Measurements from ENCODE around the gene FHOD1.

Gene FHOD1

DNA sequence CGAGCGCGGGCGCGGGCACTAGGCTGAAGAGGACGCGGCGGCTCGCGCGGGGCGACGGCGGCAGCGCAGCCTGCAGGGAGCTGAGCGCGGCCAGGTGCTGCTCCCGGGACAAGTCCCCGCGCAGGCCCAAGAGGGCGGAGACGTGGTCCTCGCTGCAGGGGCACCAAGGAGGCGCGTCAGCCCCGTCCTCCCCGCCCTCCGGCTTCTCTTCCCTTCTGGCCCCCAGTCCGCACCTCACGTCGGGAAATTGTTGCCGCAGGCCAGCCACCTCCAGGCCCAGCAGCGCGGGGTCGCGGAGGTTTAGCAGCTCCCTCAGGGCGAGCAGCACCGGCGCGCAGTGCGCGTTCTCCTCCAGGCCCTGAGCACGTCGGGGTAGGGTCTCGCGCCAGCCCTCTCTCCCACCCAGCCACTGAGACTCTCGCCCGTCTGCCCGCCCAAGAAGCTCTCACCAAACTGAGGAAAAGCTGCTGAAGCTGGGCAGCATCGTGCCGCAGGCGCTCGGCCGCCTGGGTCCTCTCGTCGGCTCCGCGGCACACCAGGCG is 62.8 kb downstream of the FHOD1 start:
- DNase-seq (ENCODE audit: extremely low spot score): no peak
- TF ChIP-seq, protein P1, sequence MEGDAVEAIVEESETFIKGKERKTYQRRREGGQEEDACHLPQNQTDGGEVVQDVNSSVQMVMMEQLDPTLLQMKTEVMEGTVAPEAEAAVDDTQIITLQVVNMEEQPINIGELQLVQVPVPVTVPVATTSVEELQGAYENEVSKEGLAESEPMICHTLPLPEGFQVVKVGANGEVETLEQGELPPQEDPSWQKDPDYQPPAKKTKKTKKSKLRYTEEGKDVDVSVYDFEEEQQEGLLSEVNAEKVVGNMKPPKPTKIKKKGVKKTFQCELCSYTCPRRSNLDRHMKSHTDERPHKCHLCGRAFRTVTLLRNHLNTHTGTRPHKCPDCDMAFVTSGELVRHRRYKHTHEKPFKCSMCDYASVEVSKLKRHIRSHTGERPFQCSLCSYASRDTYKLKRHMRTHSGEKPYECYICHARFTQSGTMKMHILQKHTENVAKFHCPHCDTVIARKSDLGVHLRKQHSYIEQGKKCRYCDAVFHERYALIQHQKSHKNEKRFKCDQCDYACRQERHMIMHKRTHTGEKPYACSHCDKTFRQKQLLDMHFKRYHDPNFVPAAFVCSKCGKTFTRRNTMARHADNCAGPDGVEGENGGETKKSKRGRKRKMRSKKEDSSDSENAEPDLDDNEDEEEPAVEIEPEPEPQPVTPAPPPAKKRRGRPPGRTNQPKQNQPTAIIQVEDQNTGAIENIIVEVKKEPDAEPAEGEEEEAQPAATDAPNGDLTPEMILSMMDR (IDR thresholded peaks at IDR 0.05; ENCODE audit: control extremely low read depth, extremely low read depth, low read depth, missing control alignments): no peak
- CTCF ChIA-PET: interaction anchor here (0.8 to 4.3 kb wide), 39 partner anchors 10 to 362 kb away, joined by 3 to 45 read pairs (median 5); partner anchors contain the start of genes B3GNT9, FHOD1, HSF4 and NOL3
- POLR2A ChIA-PET: no interaction called here

- POLR2A ChIA-PET: no interaction called here
- CTCF ChIA-PET: interaction anchor here (1.2 to 4.3 kb wide), 19 partner anchors 9 to 303 kb away, joined by 3 to 45 read pairs (median 7); partner anchors contain the start of genes B3GNT9, FHOD1, NOL3 and PDP2
- DNase-seq (ENCODE audit: extremely low spot score): peak; percentile 99
These were observed 63.4 kb downstream of the FHOD1 start, which contains the start of gene MATCAP1 for GRCh38 chr16:67183627-67184452. MATCAP1 (minus strand) TSS chr16:67183963; CDS start chr16:67180610, 3,353 bp downstream.

GRCh38 chr16:67183284-67183626 is 64.0 kb downstream of the FHOD1 start:
- ChIA-PET POLR2A (no interaction called here), CTCF (interaction anchor here (1.5 to 3.5 kb wide), 6 partner anchors 9 to 229 kb away, joined by 6 to 19 read pairs (median 8); partner anchors contain the start of genes B3GNT9 and NOL3)
- TF ChIP-seq, protein P1 (IDR thresholded peaks at IDR 0.05; ENCODE audit: control extremely low read depth, extremely low read depth, low read depth, missing control alignments): no peak
- no peak for DNase-seq (ENCODE audit: extremely low spot score)

More at GRCh38 chr16:67183627-67184452, 63.4 kb downstream of the FHOD1 start, which contains the start of gene MATCAP1:
- TF ChIP-seq, protein P1 (IDR thresholded peaks at IDR 0.05; ENCODE audit: control extremely low read depth, extremely low read depth, low read depth, missing control alignments): no peak

GRCh38 chr16:67182288-67182687 is 65.0 kb downstream of the FHOD1 start:
- TF ChIP-seq, protein P1 (IDR thresholded peaks at IDR 0.05; ENCODE audit: control extremely low read depth, extremely low read depth, low read depth, missing control alignments): no peak
- ChIA-PET CTCF (interaction anchor here (1.1 to 3.5 kb wide), 7 partner anchors 8 to 228 kb away, joined by 4 to 19 read pairs (median 6); partner anchors contain the start of genes FBXL8, NOL3 and TRADD), POLR2A (interaction anchor here (0.7 kb wide), 1 partner anchor 347 kb away, joined by 7 read pairs; no protein-coding TSS in a partner anchor)
- no peak for DNase-seq (ENCODE audit: extremely low spot score)

GRCh38 chr16:67181346-67181745 is 65.9 kb downstream of the FHOD1 start:
- ChIA-PET POLR2A (interaction anchor here (0.7 kb wide), 1 partner anchor 346 kb away, joined by 7 read pairs; no protein-coding TSS in a partner anchor), CTCF (interaction anchor here (1.3 to 3.5 kb wide), 4 partner anchors 11 to 164 kb away, joined by 3 to 19 read pairs (median 8); partner anchors contain the start of genes FBXL8, NOL3 and TRADD)
- no peak for DNase-seq (ENCODE audit: extremely low spot score)
- TF ChIP-seq, protein P1 (IDR thresholded peaks at IDR 0.05; ENCODE audit: control extremely low read depth, extremely low read depth, low read depth, missing control alignments): no peak

- TF ChIP-seq, protein P1 (IDR thresholded peaks at IDR 0.05; ENCODE audit: control extremely low read depth, extremely low read depth, low read depth, missing control alignments): no peak
- CTCF ChIA-PET: interaction anchor here (1.0 to 3.5 kb wide), 4 partner anchors 13 to 162 kb away, joined by 3 to 10 read pairs (median 5); no protein-coding TSS in a partner anchor
- POLR2A ChIA-PET: no interaction called here
- no peak for DNase-seq (ENCODE audit: extremely low spot score)
These were observed 67.1 kb downstream of the FHOD1 start for GRCh38 chr16:67180166-67180565.
